Esophagus squamous epithelium (tissue), 5 donors: Measurements from ENCODE around the gene YARS1. TPM values are rescaled to one million over a fixed set of nuclear protein-coding genes. Genes with fewer than 3 reads are reported as not detected.
A peak's percentile ranks its signal among the peaks of the same experiment; 100 is the strongest.

Experiments
- DNase-seq: peaks from one replicate; lab custom pipeline; 2025; lab: John Stamatoyannopoulos, UW
- H3K27ac ChIP-seq, 4 donors: fragments of 200-600 bp; sonication (generic); one replicate each; pipeline ENCODE4 v1.5.1; 2016 to 2019; ENCODE audit warnings: mild to moderate bottlenecking in 1 of 4
- H3K27me3 ChIP-seq, 4 donors: fragments of 200-600 bp; sonication (generic); 1 replicate in 3 of 4; 2 replicates in 1 of 4; pipeline versions ENCODE4 v1.5.1 to v1.6.0; 2017 to 2021; ENCODE audit warnings: antibody characterized with exemption in 1 of 4
- H3K36me3 ChIP-seq, 3 donors: fragments of 200-600 bp; sonication (generic); one replicate each; pipeline ENCODE4 v1.5.1; 2016 to 2019
- H3K4me1 ChIP-seq, 3 donors: fragments of 200-600 bp; sonication (generic); one replicate each; pipeline ENCODE4 v1.5.1; 2017 to 2019
- H3K4me3 ChIP-seq, 4 donors: fragments of 200-600 bp; sonication (generic); 1 replicate in 3 of 4; 2 replicates in 1 of 4; pipeline ENCODE4 v1.5.1; 2016 to 2019; ENCODE audit warnings: mild to moderate bottlenecking in 2 of 4, moderate library complexity in 1 of 4
- H3K9me3 ChIP-seq, 3 donors: fragments of 200-600 bp; sonication (generic); one replicate each; pipeline ENCODE4 v1.5.1; 2016 to 2019
- CTCF ChIP-seq, 6 experiments: fragments of 450-650 bp in 4 of 6; fragments of 200-600 bp in 2 of 6; sonication (generic) in 2 of 6; IDR thresholded peaks; one replicate each; pipeline ENCODE4 v1.5.1; 2016 to 2019; ENCODE audit warnings: antibody characterized with exemption in 6 of 6, mild to moderate bottlenecking in 4 of 6, moderate library complexity in 4 of 6
- POLR2A ChIP-seq, 4 donors: fragments of 450-650 bp; IDR thresholded peaks; one replicate each; pipeline ENCODE4 v1.6.1; 2017; ENCODE audit warnings: antibody characterized with exemption in 4 of 4, mild to moderate bottlenecking in 4 of 4, moderate library complexity in 3 of 4
- WGBS, 2 donors: methylation state at CpG; one replicate each; pipeline ENCODE4 v1.1.5; 2018; 5-methylcytosine and 5-hydroxymethylcytosine counted together
- intact Hi-C: fragments of 100-400 bp; cut with DNase I; formaldehyde crosslinking; loops from one replicate; pipeline ENCODE4 v1.15.0; 2022
- total RNA-seq, 4 donors: library from RNA; depleted of rRNA; stranded (reverse); fragments of >200 nt; gene quantifications; one replicate each; pipeline ENCODE4 v1.1.0, GENCODE V29; 2016
- donor health status: DM: yes; HTN: yes; CAD: no.

Gene YARS1
- total RNA-seq, 4 donors from 2014 or later: 46.7 to 92.0 (median 62.3) TPM

- no peaks in the 10 kb centered on the region for H3K9me3 ChIP-seq
- intact Hi-C loops: no loop called here
- 24% methylated on average over 8 to 9 of the region's 10 CpGs for WGBS, 2 donors
- H3K27ac ChIP-seq: peak overlapping the region; percentile 95 to 96 (median 96)
- TF ChIP-seq POLR2A (IDR thresholded peaks at IDR 0.05): no peak
- TF ChIP-seq CTCF (IDR thresholded peaks at IDR 0.05): no peak
- peak overlapping the region in 1 of 4 donors; percentile 34 for H3K4me3 ChIP-seq
- H3K36me3 ChIP-seq: peaks cover 0 to 24% (median 0%) of the 10 kb centered on the region in 3 donors
- no peaks in the 10 kb centered on the region for H3K27me3 ChIP-seq
- no peak for DNase-seq
- H3K4me1 ChIP-seq: peaks cover 64 to 100% (median 85%) of the 10 kb centered on the region in 3 donors
Measured at GRCh38 chr1:32761253-32761877, 55.8 kb downstream of the YARS1 start.

GRCh38 chr1:32759997-32760623 is 57.0 kb downstream of the YARS1 start:
- no peak for DNase-seq
- H3K4me3 ChIP-seq: peak overlapping the region in 3 of 4 donors; percentile 22 to 34 (median 23)
- peak in 1 of 4 donors; percentile 37 for TF ChIP-seq POLR2A (IDR thresholded peaks at IDR 0.05)
- TF ChIP-seq CTCF (IDR thresholded peaks at IDR 0.05): no peak

GRCh38 chr1:32759521-32759981 is 57.6 kb downstream of the YARS1 start:
- DNase-seq: no peak
- intact Hi-C loops: no loop called here
- peaks cover 52 to 100% (median 71%) of the 10 kb centered on the region in 3 donors for H3K4me1 ChIP-seq
- 30 to 33% methylated on average over 4 to 5 of the region's 5 CpGs for WGBS, 2 donors
- H3K27ac ChIP-seq: peak overlapping the region; percentile 95 to 96 (median 96)
- no peaks in the 10 kb centered on the region for H3K9me3 ChIP-seq
- peak overlapping the region in 2 of 4 donors; percentile 22 to 34 for H3K4me3 ChIP-seq
- TF ChIP-seq CTCF (IDR thresholded peaks at IDR 0.05) (no peak), POLR2A (IDR thresholded peaks at IDR 0.05) (peak in 1 of 4 donors; percentile 23)
- H3K27me3 ChIP-seq: no peaks in the 10 kb centered on the region
- H3K36me3 ChIP-seq: peaks cover 0 to 12% (median 0%) of the 10 kb centered on the region in 3 donors

More at GRCh38 chr1:32759997-32760623, 57.0 kb downstream of the YARS1 start:
- Histone ChIP-seq H3K27me3 (no peaks in the 10 kb centered on the region), H3K36me3 (peaks cover 0 to 17% (median 0%) of the 10 kb centered on the region in 3 donors), H3K27ac (peak overlapping the region; percentile 95 to 96 (median 96)), H3K9me3 (no peaks in the 10 kb centered on the region), H3K4me1 (peaks cover 52 to 100% (median 72%) of the 10 kb centered on the region in 3 donors)
- WGBS, 2 donors: 31 to 56% methylated on average over 4 to 10 of the region's 14 CpGs
- intact Hi-C loops: no loop called here

GRCh38 chr1:32758795-32759430 is 58.2 kb downstream of the YARS1 start:
- no peaks in the 10 kb centered on the region for H3K9me3 ChIP-seq
- no peaks in the 10 kb centered on the region for H3K27me3 ChIP-seq
- peaks cover 56 to 100% (median 65%) of the 10 kb centered on the region in 3 donors for H3K4me1 ChIP-seq
- TF ChIP-seq CTCF (IDR thresholded peaks at IDR 0.05) (no peak), POLR2A (IDR thresholded peaks at IDR 0.05) (no peak)
- no peak for DNase-seq
- peak overlapping the region; percentile 95 to 96 (median 96) for H3K27ac ChIP-seq
- H3K4me3 ChIP-seq: peak overlapping the region in 1 of 4 donors; percentile 34
- intact Hi-C loops: no loop called here
- 22 to 60% methylated on average over 1 of the region's 1 CpG for WGBS, 2 donors
- peaks cover 0 to 6% (median 0%) of the 10 kb centered on the region in 3 donors for H3K36me3 ChIP-seq
